ENCODE measurements around the gene PARVG. TPM values are rescaled to one million over a fixed set of nuclear protein-coding genes. Genes with fewer than 3 reads are reported as not detected.

PARVG gene
- total RNA-seq, 1 donor from 2014 or later = not detected

DNA sequence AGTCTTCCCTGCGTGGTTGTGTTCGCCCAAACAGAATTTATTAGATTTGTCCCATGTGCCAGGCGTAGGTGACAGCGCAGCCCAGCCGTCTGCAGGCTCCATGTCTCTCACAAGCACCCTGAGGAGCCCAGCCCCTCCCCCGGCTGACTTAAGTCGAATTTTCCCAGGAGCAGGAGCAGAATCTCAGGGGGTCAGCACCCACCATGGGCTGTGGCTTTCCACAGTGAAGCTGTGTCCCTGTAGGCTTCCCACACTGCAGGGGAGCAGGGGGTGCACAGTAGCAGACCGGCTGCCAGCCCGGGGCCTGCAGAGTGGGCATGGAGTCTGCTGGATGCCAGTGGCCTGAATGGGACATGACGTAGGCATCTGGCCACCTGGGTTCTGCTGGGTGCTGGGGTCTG, 16.0 kb downstream of the PARVG start:
- H3K4me1 Mint-ChIP-seq (ENCODE audit: low read depth, unreplicated experiment) = peaks cover 2% of the 10 kb centered on the region
- no peak for DNase-seq
- no peaks in the 10 kb centered on the region for H3K27me3 Mint-ChIP-seq (ENCODE audit: unreplicated experiment)
- peaks cover 6% of the 10 kb centered on the region for H3K9me3 Mint-ChIP-seq (ENCODE audit: unreplicated experiment)
- no peak overlapping the region for H3K4me3 Mint-ChIP-seq (ENCODE audit: unreplicated experiment)
- TF ChIP-seq, protein P1, sequence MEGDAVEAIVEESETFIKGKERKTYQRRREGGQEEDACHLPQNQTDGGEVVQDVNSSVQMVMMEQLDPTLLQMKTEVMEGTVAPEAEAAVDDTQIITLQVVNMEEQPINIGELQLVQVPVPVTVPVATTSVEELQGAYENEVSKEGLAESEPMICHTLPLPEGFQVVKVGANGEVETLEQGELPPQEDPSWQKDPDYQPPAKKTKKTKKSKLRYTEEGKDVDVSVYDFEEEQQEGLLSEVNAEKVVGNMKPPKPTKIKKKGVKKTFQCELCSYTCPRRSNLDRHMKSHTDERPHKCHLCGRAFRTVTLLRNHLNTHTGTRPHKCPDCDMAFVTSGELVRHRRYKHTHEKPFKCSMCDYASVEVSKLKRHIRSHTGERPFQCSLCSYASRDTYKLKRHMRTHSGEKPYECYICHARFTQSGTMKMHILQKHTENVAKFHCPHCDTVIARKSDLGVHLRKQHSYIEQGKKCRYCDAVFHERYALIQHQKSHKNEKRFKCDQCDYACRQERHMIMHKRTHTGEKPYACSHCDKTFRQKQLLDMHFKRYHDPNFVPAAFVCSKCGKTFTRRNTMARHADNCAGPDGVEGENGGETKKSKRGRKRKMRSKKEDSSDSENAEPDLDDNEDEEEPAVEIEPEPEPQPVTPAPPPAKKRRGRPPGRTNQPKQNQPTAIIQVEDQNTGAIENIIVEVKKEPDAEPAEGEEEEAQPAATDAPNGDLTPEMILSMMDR (IDR thresholded peaks at IDR 0.05; ENCODE audit: partially characterized antibody, unreplicated experiment) = no peak
- H3K27ac Mint-ChIP-seq (ENCODE audit: unreplicated experiment) = no peak overlapping the region
- H3K36me3 Mint-ChIP-seq (ENCODE audit: unreplicated experiment) = no peaks in the 10 kb centered on the region

DNA sequence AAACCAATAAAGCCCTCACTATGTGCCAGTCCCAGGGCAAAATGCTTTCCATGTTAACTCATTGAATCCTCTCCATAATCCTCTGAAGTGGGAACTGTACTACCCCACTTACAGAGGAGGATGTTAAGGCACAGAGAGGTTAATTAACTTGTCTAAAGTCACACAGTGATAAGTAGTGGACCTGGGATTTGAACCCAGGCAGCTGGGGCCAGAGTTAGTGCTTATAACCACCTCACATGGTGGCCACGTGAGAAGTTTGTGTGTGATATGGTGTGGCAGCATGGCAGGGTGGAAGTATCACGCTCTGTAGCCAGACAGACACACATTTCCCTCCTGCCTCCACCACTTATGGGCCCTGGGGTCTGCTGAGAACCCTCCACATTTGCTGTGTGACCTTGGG, 16.5 kb downstream of the PARVG start:
- Mint-ChIP-seq H3K27ac (ENCODE audit: unreplicated experiment) (no peak overlapping the region), H3K4me3 (ENCODE audit: unreplicated experiment) (no peak overlapping the region), H3K27me3 (ENCODE audit: unreplicated experiment) (no peaks in the 10 kb centered on the region), H3K36me3 (ENCODE audit: unreplicated experiment) (no peaks in the 10 kb centered on the region), H3K4me1 (ENCODE audit: low read depth, unreplicated experiment) (peaks cover 2% of the 10 kb centered on the region), H3K9me3 (ENCODE audit: unreplicated experiment) (peaks cover 6% of the 10 kb centered on the region)
- TF ChIP-seq, protein P1 (IDR thresholded peaks at IDR 0.05; ENCODE audit: partially characterized antibody, unreplicated experiment) = no peak
- no peak for DNase-seq

- Mint-ChIP-seq H3K9me3 (ENCODE audit: unreplicated experiment) (peaks cover 13% of the 10 kb centered on the region), H3K27ac (ENCODE audit: unreplicated experiment) (no peak overlapping the region)
Observed at GRCh38 chr22:44199164-44199563, 18.4 kb downstream of the PARVG start.

GRCh38 chr22:44199866-44200265, 19.1 kb downstream of the PARVG start:
- H3K4me1 Mint-ChIP-seq (ENCODE audit: low read depth, unreplicated experiment) = peaks cover 8% of the 10 kb centered on the region
- DNase-seq = no peak
- peaks cover 2% of the 10 kb centered on the region for H3K27me3 Mint-ChIP-seq (ENCODE audit: unreplicated experiment)
- no peaks in the 10 kb centered on the region for H3K36me3 Mint-ChIP-seq (ENCODE audit: unreplicated experiment)
- no peak overlapping the region for H3K4me3 Mint-ChIP-seq (ENCODE audit: unreplicated experiment)
- TF ChIP-seq, protein P1 (IDR thresholded peaks at IDR 0.05; ENCODE audit: partially characterized antibody, unreplicated experiment) = no peak
- H3K27ac Mint-ChIP-seq (ENCODE audit: unreplicated experiment) = no peak overlapping the region
- H3K9me3 Mint-ChIP-seq (ENCODE audit: unreplicated experiment) = peaks cover 10% of the 10 kb centered on the region

More at GRCh38 chr22:44199164-44199563, 18.4 kb downstream of the PARVG start:
- TF ChIP-seq, protein P1 (IDR thresholded peaks at IDR 0.05; ENCODE audit: partially characterized antibody, unreplicated experiment) = no peak
- no peak for DNase-seq
- Mint-ChIP-seq H3K27me3 (ENCODE audit: unreplicated experiment) (peaks cover 2% of the 10 kb centered on the region), H3K36me3 (ENCODE audit: unreplicated experiment) (no peaks in the 10 kb centered on the region), H3K4me1 (ENCODE audit: low read depth, unreplicated experiment) (peaks cover 8% of the 10 kb centered on the region), H3K4me3 (ENCODE audit: unreplicated experiment) (no peak overlapping the region)

- Mint-ChIP-seq H3K27ac (ENCODE audit: unreplicated experiment) (no peak overlapping the region), H3K4me3 (ENCODE audit: unreplicated experiment) (no peak overlapping the region), H3K4me1 (ENCODE audit: low read depth, unreplicated experiment) (peaks cover 8% of the 10 kb centered on the region), H3K27me3 (ENCODE audit: unreplicated experiment) (peaks cover 3% of the 10 kb centered on the region), H3K9me3 (ENCODE audit: unreplicated experiment) (peaks cover 12% of the 10 kb centered on the region), H3K36me3 (ENCODE audit: unreplicated experiment) (no peaks in the 10 kb centered on the region)
- DNase-seq = no peak
- TF ChIP-seq, protein P1 (IDR thresholded peaks at IDR 0.05; ENCODE audit: partially characterized antibody, unreplicated experiment) = no peak
Observed at GRCh38 chr22:44200451-44200850, 19.7 kb downstream of the PARVG start.

Data from glutamatergic neuron (in vitro differentiated cells).